HepG2 (cell line): ENCODE data around the gene EEA1.

Source experiments
- ATF3 ChIP-seq: sonication (generic); formaldehyde crosslinking; IDR thresholded peaks from 2 replicates; pipeline ENCODE4 v1.4.0; 2020; ENCODE audit warnings: missing genetic modification reagents
- CTCF ChIP-seq: sonication (generic); formaldehyde crosslinking; IDR thresholded peaks from 2 replicates; pipeline ENCODE4 v1.5.0; 2020; ENCODE audit warnings: mild to moderate bottlenecking, missing genetic modification reagents, moderate library complexity
- GABPA ChIP-seq, 2 experiments: IDR thresholded peaks; 2 replicates each; pipeline ENCODE4 v1.6.1; 2011 to 2016; ENCODE audit warnings: low read depth in 2 of 2, low read length in 1 of 2, missing biosample characterization in 1 of 2, missing genetic modification characterization in 1 of 2
- SIN3A ChIP-seq: IDR thresholded peaks from 2 replicates; pipeline ENCODE4 v1.6.1; 2011; ENCODE audit warnings: low read depth, mild to moderate bottlenecking, control low read depth, low read length, borderline replicate concordance
- SMC3 ChIP-seq: IDR thresholded peaks from 2 replicates; pipeline ENCODE4 v1.6.1; 2011; ENCODE audit warnings: low read length, improper control_type of control experiment
- ZNF274 ChIP-seq: sonication (generic); formaldehyde crosslinking; IDR thresholded peaks from 2 replicates; pipeline ENCODE4 v1.5.1; 2020; ENCODE audit warnings: mild to moderate bottlenecking, missing genetic modification reagents

- TF ChIP-seq SMC3: no peak
- TF ChIP-seq ZNF274: no peak
- TF ChIP-seq SIN3A: no peak
- no peak for TF ChIP-seq GABPA (IDR thresholded peaks at IDR 0.05; ENCODE audit: low read depth, low read length)
- TF ChIP-seq GABPA (CRISPR knock-in tag; IDR thresholded peaks at IDR 0.05; ENCODE audit: low read depth): no peak
- no peak for TF ChIP-seq CTCF (CRISPR knock-in tag)
- TF ChIP-seq ATF3 (CRISPR knock-in tag): no peak
Measured at GRCh38 chr12:92939116-92939515, 10.0 kb upstream of the EEA1 start.
